HTERT RPE-1 (cell line): ENCODE data around the gene SIDT1.
"Not testable (repeated sequence)": the region's sequence is repeated elsewhere in the genome, so short reads cannot be mapped to it uniquely, and the experiment has no call there.

Experiments
- in situ Hi-C: fragments of 300-500 bp; cut with MboI; formaldehyde crosslinking; loops from 4 replicates; pipeline ENCODE4 v1.14.3; 2020; ENCODE audit warnings: low sequenced_read_pairs

Gene SIDT1

GRCh38 chr3:113629584-113630421 lies 97.4 kb downstream of the SIDT1 start:
- in situ Hi-C loops: no loop called here

GRCh38 chr3:113630956-113631542 lies 98.7 kb downstream of the SIDT1 start:
- in situ Hi-C loops: no loop called here

- in situ Hi-C loops: no loop called here
Observed at GRCh38 chr3:113631573-113631972, 99.2 kb downstream of the SIDT1 start.

- in situ Hi-C loops: no loop called here
Observed at GRCh38 chr3:113634782-113635474, 102.6 kb downstream of the SIDT1 start.

- in situ Hi-C loops: not testable (repeated sequence)
Observed at GRCh38 chr3:113636034-113636433, 103.7 kb downstream of the SIDT1 start.

GRCh38 chr3:113637756-113638155 lies 105.4 kb downstream of the SIDT1 start:
- in situ Hi-C loops: no loop called here

- in situ Hi-C loops: no loop called here
Observed at GRCh38 chr3:113638910-113639309, 106.6 kb downstream of the SIDT1 start.

- in situ Hi-C loops: no loop called here
Observed at GRCh38 chr3:113643583-113643982, 111.2 kb downstream of the SIDT1 start.

- in situ Hi-C loops: no loop called here
Observed at GRCh38 chr3:113648524-113648923, 116.2 kb downstream of the SIDT1 start.

- in situ Hi-C loops: no loop called here
Observed at GRCh38 chr3:113649174-113649845, 117.0 kb downstream of the SIDT1 start.

GRCh38 chr3:113654310-113654709 lies 122.0 kb downstream of the SIDT1 start:
- in situ Hi-C loops: no loop called here

- in situ Hi-C loops: no loop called here
Observed at GRCh38 chr3:113654851-113655250, 122.5 kb downstream of the SIDT1 start.

GRCh38 chr3:113658107-113658506 lies 125.8 kb downstream of the SIDT1 start:
- in situ Hi-C loops: no loop called here

GRCh38 chr3:113659101-113659541 lies 126.8 kb downstream of the SIDT1 start:
- in situ Hi-C loops: no loop called here

GRCh38 chr3:113659996-113660395 lies 127.6 kb downstream of the SIDT1 start:
- in situ Hi-C loops: no loop called here

- in situ Hi-C loops: no loop called here
Observed at GRCh38 chr3:113660458-113660857, 128.1 kb downstream of the SIDT1 start.

- in situ Hi-C loops: no loop called here
Observed at GRCh38 chr3:113660896-113661295, 128.5 kb downstream of the SIDT1 start.

- in situ Hi-C loops: no loop called here
Observed at GRCh38 chr3:113662824-113663223, 130.5 kb downstream of the SIDT1 start.

GRCh38 chr3:113663324-113663750 lies 131.0 kb downstream of the SIDT1 start:
- in situ Hi-C loops: no loop called here

GRCh38 chr3:113663761-113664160 lies 131.4 kb downstream of the SIDT1 start:
- in situ Hi-C loops: no loop called here

GRCh38 chr3:113664523-113665094 lies 132.3 kb downstream of the SIDT1 start:
- in situ Hi-C loops: no loop called here
